Measurements from ENCODE around the gene CLC. TPM values are rescaled to one million over a fixed set of nuclear protein-coding genes. Genes with fewer than 3 reads are reported as not detected.

Gene CLC
- not detected for total RNA-seq
- long read RNA-seq = 0 reads

DNA sequence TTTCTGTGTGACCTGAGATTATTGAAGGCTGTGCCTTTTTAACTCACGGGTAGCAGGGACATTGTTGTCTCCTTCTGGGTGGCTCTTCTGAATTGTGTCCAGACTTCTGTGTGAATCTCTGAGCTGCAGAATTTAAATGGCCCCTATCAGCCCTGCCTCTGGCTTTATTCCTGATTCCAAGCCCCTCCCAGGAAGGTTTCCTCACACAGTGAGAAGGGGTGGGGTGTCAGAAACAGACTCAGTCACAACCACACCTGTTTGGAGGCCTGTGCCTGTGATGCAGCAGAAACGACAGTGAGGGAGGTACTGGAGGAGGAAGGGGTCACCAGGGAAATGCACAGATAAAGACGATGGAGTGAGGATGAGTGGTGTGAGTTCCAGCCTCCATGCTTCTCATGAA, at the start of gene CLC:
Gene CLC, minus strand, starts transcription at position 139 of the 400 bp plus-strand sequence. Its CDS starts 77 bp downstream, at position 62.
- no peaks in the 10 kb centered on the region for H3K36me3 ChIP-seq
- TF ChIP-seq CTCF (IDR thresholded peaks at IDR 0.05) (no peak), POLR2A (IDR thresholded peaks at IDR 0.05) (no peak)
- no peaks in the 10 kb centered on the region for H3K9me3 ChIP-seq
- no peak within 1 kb of the TSS for H3K27ac ChIP-seq
- no peak within 1 kb of the TSS for H3K4me3 ChIP-seq
- 16% methylated on average over 3 of the region's 3 CpGs for WGBS (ENCODE audit: insufficient coverage, low coverage, low lambda C conversion rate, missing lambda C conversion rate)
- ATAC-seq (no peak), DNase-seq (no peak)
- H3K4me1 ChIP-seq = no peaks in the 10 kb centered on the region
- no peaks in the 10 kb centered on the region for H3K27me3 ChIP-seq
- intact Hi-C loops (cut with DNase I) = no loop called here

DNA sequence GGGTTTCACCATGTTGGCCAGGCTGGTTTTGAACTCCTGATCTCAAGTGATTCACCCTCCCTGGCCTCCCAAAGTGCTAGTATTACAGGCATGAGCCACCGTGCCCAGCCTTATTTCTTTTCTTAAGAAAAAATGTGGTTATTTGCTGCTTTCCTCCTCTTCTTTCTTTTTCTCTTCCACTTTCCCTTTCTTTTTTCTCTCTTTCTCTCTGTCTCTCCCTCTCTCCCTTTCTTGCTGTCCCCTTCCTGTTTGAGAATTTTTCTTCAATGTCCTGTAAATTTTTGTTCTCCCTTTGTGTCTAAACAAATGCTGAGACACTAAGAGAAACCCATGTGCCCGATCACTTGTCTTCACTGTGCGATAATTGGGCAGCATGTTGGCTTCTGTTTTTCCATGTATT, 43.1 kb upstream of the CLC start:
- Histone ChIP-seq H3K27me3 (no peaks in the 10 kb centered on the region), H3K27ac (no peak overlapping the region), H3K4me1 (no peaks in the 10 kb centered on the region), H3K9me3 (no peaks in the 10 kb centered on the region), H3K36me3 (no peaks in the 10 kb centered on the region), H3K4me3 (no peak overlapping the region)
- WGBS (ENCODE audit: insufficient coverage, low coverage, low lambda C conversion rate, missing lambda C conversion rate) = 70% methylated on average over 3 of the region's 3 CpGs
- no peak for DNase-seq
- intact Hi-C loops (cut with DNase I) = no loop called here
- ATAC-seq = no peak
- TF ChIP-seq POLR2A (IDR thresholded peaks at IDR 0.05) (no peak), CTCF (IDR thresholded peaks at IDR 0.05) (no peak)

DNA sequence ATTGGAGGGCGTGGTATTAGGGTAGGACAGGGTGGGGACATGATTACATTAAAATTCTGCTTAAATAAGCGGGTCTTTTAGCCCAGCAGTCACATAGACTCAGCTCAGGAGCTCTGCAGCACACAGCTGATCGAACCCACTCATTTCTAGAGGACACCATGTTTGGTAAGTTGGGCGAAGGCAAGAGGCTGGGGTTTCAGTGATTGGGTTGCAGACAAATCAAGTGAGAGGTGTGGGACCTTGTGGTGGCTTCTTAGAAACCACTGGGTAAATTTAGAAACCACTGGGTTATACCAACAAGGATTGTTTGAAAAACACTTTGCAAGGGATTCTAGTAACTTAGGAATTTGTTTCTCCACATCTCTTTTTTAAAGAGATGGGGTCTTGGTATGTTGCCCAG, 40.9 kb upstream of the CLC start, which contains the start of gene LEUTX:
Gene LEUTX, plus strand, starts transcription at position 92 of the 400 bp plus-strand sequence. Its CDS starts 67 bp downstream, at position 159.
- H3K36me3 ChIP-seq = no peaks in the 10 kb centered on the region
- no peak for DNase-seq
- no peak for TF ChIP-seq POLR2A (IDR thresholded peaks at IDR 0.05)
- no peak for TF ChIP-seq CTCF (IDR thresholded peaks at IDR 0.05)
- no peaks in the 10 kb centered on the region for H3K4me1 ChIP-seq
- intact Hi-C loops (cut with DNase I) = no loop called here
- ATAC-seq = no peak
- 35% methylated on average over 4 of the region's 4 CpGs for WGBS (ENCODE audit: insufficient coverage, low coverage, low lambda C conversion rate, missing lambda C conversion rate)
- H3K9me3 ChIP-seq = no peaks in the 10 kb centered on the region
- H3K4me3 ChIP-seq = no peak within 1 kb of the TSS
- H3K27me3 ChIP-seq = no peaks in the 10 kb centered on the region
- H3K27ac ChIP-seq = no peak within 1 kb of the TSS

DNA sequence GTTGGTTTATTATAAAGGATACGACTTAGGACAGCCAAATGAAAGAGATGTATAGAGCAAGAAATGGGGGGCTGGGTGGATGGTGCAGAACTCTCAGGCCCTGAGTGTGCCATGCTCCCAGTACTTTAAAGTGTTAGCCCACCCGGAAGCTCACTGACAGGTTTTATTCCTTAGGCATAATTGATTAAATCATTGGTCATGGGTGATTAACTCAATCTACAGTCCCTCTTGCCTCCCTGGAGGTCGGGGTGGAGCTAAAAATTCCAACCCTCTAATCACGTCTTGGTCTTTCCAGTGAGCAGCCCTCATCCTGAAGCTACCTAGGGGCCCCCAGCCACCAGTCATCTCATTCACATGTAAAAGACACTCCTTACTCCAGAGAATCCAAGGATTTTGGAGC, 31.0 kb upstream of the CLC start:
- WGBS (ENCODE audit: insufficient coverage, low coverage, low lambda C conversion rate, missing lambda C conversion rate) = 51% methylated on average over 4 of the region's 4 CpGs
- no peak for TF ChIP-seq CTCF (IDR thresholded peaks at IDR 0.05)
- no peak for TF ChIP-seq POLR2A (IDR thresholded peaks at IDR 0.05)
- ATAC-seq = no peak
- H3K4me3 ChIP-seq = no peak overlapping the region
- H3K27me3 ChIP-seq = no peaks in the 10 kb centered on the region
- intact Hi-C loops (cut with DNase I) = no loop called here
- H3K27ac ChIP-seq = no peak overlapping the region
- no peak for DNase-seq
- no peaks in the 10 kb centered on the region for H3K4me1 ChIP-seq
- H3K9me3 ChIP-seq = no peaks in the 10 kb centered on the region
- H3K36me3 ChIP-seq = no peaks in the 10 kb centered on the region

DNA sequence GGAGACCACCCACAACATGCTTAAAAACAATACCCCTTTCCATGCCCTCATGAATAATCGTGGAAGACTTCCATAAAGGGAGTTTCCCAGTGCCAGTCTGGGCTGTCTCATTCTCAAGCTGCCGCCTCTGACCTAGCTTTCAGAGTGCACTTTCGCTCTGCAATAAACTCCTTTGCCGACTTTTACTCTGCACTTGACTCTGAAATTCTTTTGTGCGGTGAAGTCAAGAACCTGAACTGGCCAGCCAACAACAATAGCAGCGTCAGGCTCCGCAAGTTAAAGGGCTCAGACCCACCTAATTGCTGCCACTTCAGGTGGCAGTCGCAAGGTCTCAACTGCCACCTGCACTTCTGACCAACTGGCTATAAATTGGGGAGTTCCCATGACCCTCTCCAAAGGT, 30.5 kb upstream of the CLC start:
- Histone ChIP-seq H3K4me1 (no peaks in the 10 kb centered on the region), H3K4me3 (no peak overlapping the region), H3K27me3 (no peaks in the 10 kb centered on the region), H3K27ac (no peak overlapping the region), H3K9me3 (no peaks in the 10 kb centered on the region), H3K36me3 (no peaks in the 10 kb centered on the region)
- no peak for TF ChIP-seq POLR2A (IDR thresholded peaks at IDR 0.05)
- no peak for TF ChIP-seq CTCF (IDR thresholded peaks at IDR 0.05)
- 71% methylated on average over 8 of the region's 8 CpGs for WGBS (ENCODE audit: insufficient coverage, low coverage, low lambda C conversion rate, missing lambda C conversion rate)
- DNase-seq (no peak), ATAC-seq (no peak)
- intact Hi-C loops (cut with DNase I) = no loop called here
